ENCODE measurements around the gene FHIT.
"Not testable (repeated sequence)": the region's sequence is repeated elsewhere in the genome, so short reads cannot be mapped to it uniquely, and the experiment has no call there.

FHIT gene

GRCh38 chr3:61030469-61031035 lies 220.7 kb downstream of the FHIT start:
- DNase-seq (ENCODE audit: insufficient read length, low spot score) (no peak), FAIRE-seq (no peak)
- no peak for TF ChIP-seq CTCF (IDR thresholded peaks at IDR 0.05; ENCODE audit: insufficient read depth, missing control alignments)

GRCh38 chr3:61029194-61029593 lies 222.1 kb downstream of the FHIT start:
- no peak for FAIRE-seq
- no peak for TF ChIP-seq CTCF (IDR thresholded peaks at IDR 0.05; ENCODE audit: insufficient read depth, missing control alignments)
- DNase-seq (ENCODE audit: insufficient read length, low spot score): no peak

- DNase-seq (ENCODE audit: insufficient read length, low spot score): no peak
- no peak for TF ChIP-seq CTCF (IDR thresholded peaks at IDR 0.05; ENCODE audit: insufficient read depth, missing control alignments)
- FAIRE-seq: no peak
Observed at GRCh38 chr3:61018807-61019206, 232.4 kb downstream of the FHIT start.

- DNase-seq (ENCODE audit: insufficient read length, low spot score): not testable (repeated sequence)
- peak; percentile 16 for FAIRE-seq
Observed at GRCh38 chr3:61017028-61017427, 234.2 kb downstream of the FHIT start.

- no peak for DNase-seq (ENCODE audit: insufficient read length, low spot score)
- TF ChIP-seq CTCF (IDR thresholded peaks at IDR 0.05; ENCODE audit: insufficient read depth, missing control alignments): no peak
- peak; percentile 90 for FAIRE-seq
Observed at GRCh38 chr3:61015859-61016258, 235.4 kb downstream of the FHIT start.

- FAIRE-seq (peak; percentile 46), DNase-seq (ENCODE audit: insufficient read length, low spot score) (no peak)
- TF ChIP-seq CTCF (IDR thresholded peaks at IDR 0.05; ENCODE audit: insufficient read depth, missing control alignments): no peak
Observed at GRCh38 chr3:61015408-61015807, 235.8 kb downstream of the FHIT start.

GRCh38 chr3:61008998-61009380 lies 242.3 kb downstream of the FHIT start:
- FAIRE-seq (no peak), DNase-seq (ENCODE audit: insufficient read length, low spot score) (no peak)
- no peak for TF ChIP-seq CTCF (IDR thresholded peaks at IDR 0.05; ENCODE audit: insufficient read depth, missing control alignments)

All from D721Med (cell line).